Karpas-422 (cell line): ENCODE measurements around the gene HMX1. TPM values are rescaled to one million over a fixed set of nuclear protein-coding genes. Genes with fewer than 3 reads are reported as not detected.

Source experiments
- DNase-seq: peaks from one replicate; pipeline ENCODE4 v3.0.0-alpha.2; 2015
- H2AFZ ChIP-seq: fragments of 200-600 bp; sonication (generic); 2 replicates; pipeline ENCODE4 v1.6.1; 2014; ENCODE audit warnings: antibody characterized with exemption, low read length, mixed read lengths
- H3K27ac ChIP-seq: fragments of 200-600 bp; sonication (generic); 2 replicates; pipeline ENCODE4 v1.5.1; 2014; ENCODE audit warnings: mild to moderate bottlenecking, low read length, moderate library complexity
- H3K27me3 ChIP-seq: fragments of 200-600 bp; sonication (generic); 2 replicates; pipeline ENCODE4 v1.6.1; 2014; ENCODE audit warnings: low read length, mixed read lengths
- H3K36me3 ChIP-seq: fragments of 200-600 bp; sonication (generic); 2 replicates; pipeline ENCODE4 v1.6.1; 2014; ENCODE audit warnings: low read length, mixed read lengths; ENCODE audit not compliant: insufficient read depth
- H3K4me1 ChIP-seq: fragments of 200-600 bp; sonication (generic); 2 replicates; pipeline ENCODE4 v1.6.1; 2014; ENCODE audit warnings: mild to moderate bottlenecking, low read length, mixed read lengths
- H3K4me2 ChIP-seq: fragments of 200-600 bp; sonication (generic); 2 replicates; pipeline ENCODE4 v1.6.1; 2014; ENCODE audit warnings: low read length, low read depth, mild to moderate bottlenecking; ENCODE audit not compliant: poor library complexity, severe bottlenecking
- H3K4me3 ChIP-seq: fragments of 200-600 bp; sonication (generic); 2 replicates; pipeline ENCODE4 v1.5.1; 2014; ENCODE audit warnings: mild to moderate bottlenecking, antibody characterized with exemption, low read length, mixed read lengths
- H3K79me2 ChIP-seq: fragments of 200-600 bp; sonication (generic); 2 replicates; pipeline ENCODE4 v1.6.1; 2014; ENCODE audit warnings: mild to moderate bottlenecking, low read length, mixed read lengths
- H3K9ac ChIP-seq: fragments of 200-600 bp; sonication (generic); 2 replicates; pipeline ENCODE4 v1.6.0; 2014; ENCODE audit warnings: low read length
- H3K9me2 ChIP-seq: fragments of 200-600 bp; sonication (generic), shearing (Covaris generic); replicated peaks from 2 replicates; pipeline ENCODE4 v1.6.0; 2014; ENCODE audit warnings: mild to moderate bottlenecking, low read length, moderate library complexity; ENCODE audit not compliant: insufficient read depth
- H3K9me3 ChIP-seq: fragments of 300-700, 200-600 bp; sonication (generic); 2 replicates; pipeline ENCODE4 v1.6.1; 2014; ENCODE audit warnings: low read length, mixed read lengths
- H4K20me1 ChIP-seq: fragments of 200-600 bp; sonication (generic); 2 replicates; pipeline ENCODE4 v1.6.1; 2014; ENCODE audit warnings: mild to moderate bottlenecking, antibody characterized with exemption, low read length, low read depth; ENCODE audit not compliant: insufficient read depth
- total RNA-seq: library from RNA; depleted of rRNA; stranded (reverse); fragments of >200 nt; shearing (Covaris generic); gene quantifications from 2 replicates; pipeline ENCODE4 v1.2.3, GENCODE V29; 2014; ENCODE audit warnings: low replicate concordance

The HMX1 gene
- total RNA-seq, 1 experiment from 2014 or later, result not detected

GRCh38 chr4:8869002-8869897 is 2.4 kb downstream of the HMX1 start:
- no peaks in the 10 kb centered on the region for H3K79me2 ChIP-seq
- no peak overlapping the region for H2AFZ ChIP-seq
- H4K20me1 ChIP-seq, result no peaks in the 10 kb centered on the region
- no peaks in the 10 kb centered on the region for H3K9me3 ChIP-seq
- no peaks in the 10 kb centered on the region for H3K27me3 ChIP-seq
- no peak overlapping the region for H3K27ac ChIP-seq
- H3K9ac ChIP-seq, result no peak overlapping the region
- no peak overlapping the region for H3K4me3 ChIP-seq
- DNase-seq, result no peak
- no peaks in the 10 kb centered on the region for H3K4me1 ChIP-seq
- H3K36me3 ChIP-seq, result no peaks in the 10 kb centered on the region
- no peaks in the 10 kb centered on the region for H3K9me2 ChIP-seq
- H3K4me2 ChIP-seq, result no peak overlapping the region

GRCh38 chr4:8868321-8869001 is 3.2 kb downstream of the HMX1 start:
- Histone ChIP-seq H3K27me3 (no peaks in the 10 kb centered on the region), H3K27ac (no peak overlapping the region), H3K36me3 (no peaks in the 10 kb centered on the region), H3K79me2 (no peaks in the 10 kb centered on the region), H3K9me2 (no peaks in the 10 kb centered on the region), H2AFZ (no peak overlapping the region), H3K4me1 (no peaks in the 10 kb centered on the region), H3K4me2 (no peak overlapping the region), H3K9me3 (no peaks in the 10 kb centered on the region), H3K9ac (no peak overlapping the region), H3K4me3 (no peak overlapping the region), H4K20me1 (no peaks in the 10 kb centered on the region)
- DNase-seq, result no peak

- no peak for DNase-seq
- no peaks in the 10 kb centered on the region for H3K9me2 ChIP-seq
- no peaks in the 10 kb centered on the region for H3K27me3 ChIP-seq
- no peak overlapping the region for H2AFZ ChIP-seq
- no peak overlapping the region for H3K4me2 ChIP-seq
- H3K36me3 ChIP-seq, result no peaks in the 10 kb centered on the region
- no peaks in the 10 kb centered on the region for H3K9me3 ChIP-seq
- no peaks in the 10 kb centered on the region for H3K79me2 ChIP-seq
- H3K4me3 ChIP-seq, result no peak overlapping the region
- no peak overlapping the region for H3K9ac ChIP-seq
- H3K27ac ChIP-seq, result no peak overlapping the region
- H3K4me1 ChIP-seq, result no peaks in the 10 kb centered on the region
- no peaks in the 10 kb centered on the region for H4K20me1 ChIP-seq
Observed at GRCh38 chr4:8867624-8868320, 3.9 kb downstream of the HMX1 start.

- Histone ChIP-seq H2AFZ (no peak overlapping the region), H3K27me3 (no peaks in the 10 kb centered on the region), H3K27ac (no peak overlapping the region), H3K4me3 (no peak overlapping the region), H3K36me3 (no peaks in the 10 kb centered on the region), H4K20me1 (no peaks in the 10 kb centered on the region), H3K4me2 (no peak overlapping the region), H3K9me3 (no peaks in the 10 kb centered on the region), H3K79me2 (no peaks in the 10 kb centered on the region), H3K4me1 (no peaks in the 10 kb centered on the region), H3K9me2 (no peaks in the 10 kb centered on the region), H3K9ac (no peak overlapping the region)
- no peak for DNase-seq
Observed at GRCh38 chr4:8866828-8867623, 4.6 kb downstream of the HMX1 start.

GRCh38 chr4:8866421-8866820 is 5.2 kb downstream of the HMX1 start:
- H3K79me2 ChIP-seq, result no peaks in the 10 kb centered on the region
- no peak for DNase-seq
- H3K27me3 ChIP-seq, result no peaks in the 10 kb centered on the region
- no peaks in the 10 kb centered on the region for H3K36me3 ChIP-seq
- no peak overlapping the region for H3K4me2 ChIP-seq
- H3K27ac ChIP-seq, result no peak overlapping the region
- no peaks in the 10 kb centered on the region for H3K9me2 ChIP-seq
- no peaks in the 10 kb centered on the region for H4K20me1 ChIP-seq
- H2AFZ ChIP-seq, result no peak overlapping the region
- no peaks in the 10 kb centered on the region for H3K9me3 ChIP-seq
- no peak overlapping the region for H3K4me3 ChIP-seq
- H3K4me1 ChIP-seq, result no peaks in the 10 kb centered on the region
- H3K9ac ChIP-seq, result no peak overlapping the region

- H3K9ac ChIP-seq, result no peak overlapping the region
- H3K9me2 ChIP-seq, result no peaks in the 10 kb centered on the region
- H2AFZ ChIP-seq, result no peak overlapping the region
- no peaks in the 10 kb centered on the region for H3K4me1 ChIP-seq
- H3K4me3 ChIP-seq, result no peak overlapping the region
- no peaks in the 10 kb centered on the region for H3K27me3 ChIP-seq
- no peak overlapping the region for H3K4me2 ChIP-seq
- H3K79me2 ChIP-seq, result no peaks in the 10 kb centered on the region
- no peaks in the 10 kb centered on the region for H3K9me3 ChIP-seq
- no peak for DNase-seq
- H3K27ac ChIP-seq, result no peak overlapping the region
- no peaks in the 10 kb centered on the region for H4K20me1 ChIP-seq
- no peaks in the 10 kb centered on the region for H3K36me3 ChIP-seq
Observed at GRCh38 chr4:8865681-8866310, 5.8 kb downstream of the HMX1 start.

GRCh38 chr4:8864912-8865680 is 6.5 kb downstream of the HMX1 start:
- DNase-seq, result no peak
- Histone ChIP-seq H3K9me3 (no peaks in the 10 kb centered on the region), H3K36me3 (no peaks in the 10 kb centered on the region), H3K79me2 (no peaks in the 10 kb centered on the region), H3K27me3 (no peaks in the 10 kb centered on the region), H3K4me2 (no peak overlapping the region), H3K4me1 (no peaks in the 10 kb centered on the region), H3K9ac (no peak overlapping the region), H4K20me1 (no peaks in the 10 kb centered on the region), H3K27ac (no peak overlapping the region), H2AFZ (no peak overlapping the region), H3K4me3 (no peak overlapping the region), H3K9me2 (no peaks in the 10 kb centered on the region)
